Loucy (cell line): ENCODE results near the gene UBTD1.

ENCODE experiments used
- H2AFZ ChIP-seq: fragments of 200-600 bp; sonication (generic); 2 replicates; pipeline ENCODE4 v1.6.0; 2016; ENCODE audit warnings: antibody characterized with exemption, mild to moderate bottlenecking, low read length, moderate library complexity
- H3F3A ChIP-seq: fragments of 200-600 bp; 2 replicates; pipeline ENCODE4 v1.6.0; 2016; ENCODE audit warnings: antibody characterized with exemption, low read depth, mild to moderate bottlenecking
- H3K27me3 ChIP-seq: fragments of 200-600 bp; sonication (generic); 2 replicates; pipeline ENCODE4 v1.6.1; 2014; ENCODE audit warnings: low read length, mild to moderate bottlenecking; ENCODE audit not compliant: insufficient read depth, poor library complexity, severe bottlenecking
- H3K36me3 ChIP-seq: fragments of 200-600 bp; sonication (generic); 2 replicates; pipeline ENCODE4 v1.6.1; 2016; ENCODE audit warnings: low read length; ENCODE audit not compliant: insufficient read depth
- H3K4me1 ChIP-seq: fragments of 200-600 bp; sonication (generic); 2 replicates; pipeline ENCODE4 v1.5.1; 2014; ENCODE audit warnings: low read length, mild to moderate bottlenecking; ENCODE audit not compliant: insufficient read depth, poor library complexity, severe bottlenecking
- H3K4me2 ChIP-seq: fragments of 200-600 bp; sonication (generic); 2 replicates; pipeline ENCODE4 v1.6.0; 2014; ENCODE audit warnings: antibody characterized with exemption, low read length, low read depth, mild to moderate bottlenecking; ENCODE audit not compliant: poor library complexity, severe bottlenecking
- H3K4me3 ChIP-seq: fragments of 200-600 bp; sonication (generic); 2 replicates; pipeline ENCODE4 v1.5.1; 2014; ENCODE audit warnings: low read length, mild to moderate bottlenecking, mixed read lengths; ENCODE audit not compliant: poor library complexity, severe bottlenecking
- H3K79me2 ChIP-seq: fragments of 200-600 bp; sonication (generic); 2 replicates; pipeline ENCODE4 v1.6.1; 2014; ENCODE audit warnings: low read length; ENCODE audit not compliant: insufficient read depth
- H3K9ac ChIP-seq: fragments of 200-600 bp; sonication (generic); 2 replicates; pipeline ENCODE4 v1.6.0; 2014; ENCODE audit warnings: mild to moderate bottlenecking, low read depth, low read length, moderate library complexity; ENCODE audit not compliant: poor library complexity, severe bottlenecking
- H3K9me2 ChIP-seq: fragments of 200-600 bp; sonication (generic); replicated peaks from 2 replicates; pipeline ENCODE4 v1.6.1; 2016; ENCODE audit warnings: low read depth, low read length, mixed read lengths
- H3K9me3 ChIP-seq: fragments of 200-600 bp; sonication (generic); 2 replicates; pipeline ENCODE4 v1.6.1; 2014; ENCODE audit warnings: mild to moderate bottlenecking, antibody characterized with exemption, low read length, low read depth; ENCODE audit not compliant: insufficient read depth
- H4K20me1 ChIP-seq: fragments of 200-600 bp; sonication (generic); 2 replicates; pipeline ENCODE4 v1.6.0; 2014; ENCODE audit warnings: antibody characterized with exemption, low read length, mild to moderate bottlenecking; ENCODE audit not compliant: insufficient read depth, poor library complexity, severe bottlenecking
- EZH2phosphoT487 ChIP-seq: fragments of 200-600 bp; IDR thresholded peaks from 2 replicates; pipeline ENCODE4 v1.6.1; 2018; ENCODE audit warnings: antibody characterized with exemption, mild to moderate bottlenecking, moderate library complexity, borderline replicate concordance
- TF ChIP-seq, protein P1 (sequence below): fragments of 200-600 bp; sonication (generic); conservative IDR thresholded peaks from 2 replicates; pipeline ENCODE4 v1.5.1; 2014; ENCODE audit warnings: mild to moderate bottlenecking, antibody characterized with exemption, low read length

UBTD1 gene

DNA sequence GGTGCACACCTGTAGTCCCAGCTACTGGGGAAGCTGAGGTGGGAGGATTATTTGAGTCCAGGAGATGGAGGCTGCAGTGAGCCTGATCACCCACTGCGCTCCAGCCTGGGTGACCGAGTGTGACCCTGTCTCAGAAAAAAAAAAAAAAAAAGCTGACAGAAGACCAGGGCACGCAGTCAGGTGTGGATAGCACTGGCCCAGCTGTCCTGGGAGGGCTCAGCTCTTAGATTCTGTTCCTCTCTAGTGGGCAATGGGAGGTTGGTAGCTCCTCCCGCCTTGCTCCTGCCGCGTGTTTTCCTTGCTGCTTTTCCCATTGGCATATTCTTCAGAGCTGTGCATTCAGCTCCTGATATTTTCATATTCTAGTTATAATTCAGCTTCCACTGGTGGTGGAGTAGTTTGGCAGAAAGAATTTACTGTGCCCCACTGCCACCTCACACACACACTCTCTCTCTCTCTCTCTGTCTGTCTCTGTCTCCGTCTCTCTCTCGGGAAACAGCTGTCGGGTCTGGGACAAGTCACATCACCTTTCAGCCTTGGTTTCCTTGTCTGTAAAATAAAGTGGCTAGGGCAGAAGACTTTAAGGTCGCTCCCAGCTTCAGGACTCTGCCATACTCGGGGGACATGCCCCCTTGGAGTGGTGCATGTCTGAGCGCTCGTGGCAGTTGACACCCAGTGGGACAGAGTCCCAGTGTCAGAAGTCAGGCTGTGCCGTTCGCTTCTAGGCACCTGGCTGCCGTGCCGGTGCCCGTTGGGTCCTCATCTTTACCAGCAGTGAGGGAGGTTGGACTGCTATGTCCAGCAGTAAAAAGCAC lies 47.9 kb downstream of the UBTD1 start:
- Histone ChIP-seq H3K36me3 (no peaks in the 10 kb centered on the region), H3K4me3 (no peak overlapping the region), H3K4me2 (no peak overlapping the region), H3F3A (no peaks in the 10 kb centered on the region), H3K79me2 (no peaks in the 10 kb centered on the region), H3K4me1 (peaks cover 13% of the 10 kb centered on the region), H4K20me1 (no peaks in the 10 kb centered on the region), H3K9me3 (no peaks in the 10 kb centered on the region), H3K27me3 (no peaks in the 10 kb centered on the region), H2AFZ (no peak overlapping the region), H3K9ac (no peak overlapping the region), H3K9me2 (no peaks in the 10 kb centered on the region)
- no peak for TF ChIP-seq EZH2phosphoT487
- TF ChIP-seq, protein P1, sequence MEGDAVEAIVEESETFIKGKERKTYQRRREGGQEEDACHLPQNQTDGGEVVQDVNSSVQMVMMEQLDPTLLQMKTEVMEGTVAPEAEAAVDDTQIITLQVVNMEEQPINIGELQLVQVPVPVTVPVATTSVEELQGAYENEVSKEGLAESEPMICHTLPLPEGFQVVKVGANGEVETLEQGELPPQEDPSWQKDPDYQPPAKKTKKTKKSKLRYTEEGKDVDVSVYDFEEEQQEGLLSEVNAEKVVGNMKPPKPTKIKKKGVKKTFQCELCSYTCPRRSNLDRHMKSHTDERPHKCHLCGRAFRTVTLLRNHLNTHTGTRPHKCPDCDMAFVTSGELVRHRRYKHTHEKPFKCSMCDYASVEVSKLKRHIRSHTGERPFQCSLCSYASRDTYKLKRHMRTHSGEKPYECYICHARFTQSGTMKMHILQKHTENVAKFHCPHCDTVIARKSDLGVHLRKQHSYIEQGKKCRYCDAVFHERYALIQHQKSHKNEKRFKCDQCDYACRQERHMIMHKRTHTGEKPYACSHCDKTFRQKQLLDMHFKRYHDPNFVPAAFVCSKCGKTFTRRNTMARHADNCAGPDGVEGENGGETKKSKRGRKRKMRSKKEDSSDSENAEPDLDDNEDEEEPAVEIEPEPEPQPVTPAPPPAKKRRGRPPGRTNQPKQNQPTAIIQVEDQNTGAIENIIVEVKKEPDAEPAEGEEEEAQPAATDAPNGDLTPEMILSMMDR: no peak

GRCh38 chr10:97547271-97547600 lies 48.5 kb downstream of the UBTD1 start:
- Histone ChIP-seq H4K20me1 (no peaks in the 10 kb centered on the region), H3K9me2 (no peaks in the 10 kb centered on the region), H3K4me1 (peaks cover 13% of the 10 kb centered on the region), H3K4me2 (no peak overlapping the region), H3K27me3 (no peaks in the 10 kb centered on the region), H3K36me3 (no peaks in the 10 kb centered on the region), H3K4me3 (no peak overlapping the region), H3K9me3 (no peaks in the 10 kb centered on the region), H3K9ac (no peak overlapping the region), H2AFZ (no peak overlapping the region), H3F3A (no peaks in the 10 kb centered on the region), H3K79me2 (no peaks in the 10 kb centered on the region)
- TF ChIP-seq EZH2phosphoT487: no peak
- TF ChIP-seq, protein P1: no peak

DNA sequence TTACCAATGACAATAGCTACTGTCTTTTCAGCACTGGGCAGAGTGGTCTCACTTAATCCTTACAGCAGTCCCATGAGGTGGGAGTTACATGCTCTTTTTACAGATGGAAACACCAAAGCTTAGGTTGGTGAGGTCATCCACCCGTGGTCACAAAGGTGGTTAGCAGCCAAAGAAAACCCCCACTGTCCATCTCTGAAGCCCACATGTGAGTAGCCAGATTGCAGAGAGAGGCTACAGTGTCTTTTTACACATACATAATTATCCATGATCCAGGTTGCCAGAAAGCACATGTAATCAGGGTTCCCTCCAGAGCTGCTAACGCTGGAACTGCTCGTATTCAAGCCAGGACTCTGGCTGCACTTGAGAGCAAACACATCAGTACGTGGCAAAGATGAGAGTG lies 49.2 kb downstream of the UBTD1 start:
- Histone ChIP-seq H3K9me3 (no peaks in the 10 kb centered on the region), H3F3A (no peaks in the 10 kb centered on the region), H3K9me2 (no peaks in the 10 kb centered on the region), H3K4me2 (no peak overlapping the region), H2AFZ (no peak overlapping the region), H3K4me3 (no peak overlapping the region), H3K79me2 (no peaks in the 10 kb centered on the region), H4K20me1 (no peaks in the 10 kb centered on the region), H3K27me3 (no peaks in the 10 kb centered on the region), H3K36me3 (no peaks in the 10 kb centered on the region), H3K9ac (no peak overlapping the region), H3K4me1 (peaks cover 8% of the 10 kb centered on the region)
- TF ChIP-seq EZH2phosphoT487: no peak
- TF ChIP-seq, protein P1: no peak
